Body of pancreas (tissue), 4 donors: ENCODE results near the gene CENPC.

Experiments
- CTCF ChIP-seq, 7 experiments: fragments of 450-650 bp in 4 of 7; fragments of 200-600 bp in 3 of 7; sonication (generic) in 3 of 7; IDR thresholded peaks; one replicate each; pipeline ENCODE4 v1.5.1; 2016 to 2019; ENCODE audit warnings: antibody characterized with exemption in 7 of 7
- POLR2A ChIP-seq, 3 donors: fragments of 450-650 bp; IDR thresholded peaks; one replicate each; pipeline ENCODE4 v1.6.1; 2016; ENCODE audit warnings: antibody characterized with exemption in 3 of 3, mild to moderate bottlenecking in 2 of 3

DNA sequence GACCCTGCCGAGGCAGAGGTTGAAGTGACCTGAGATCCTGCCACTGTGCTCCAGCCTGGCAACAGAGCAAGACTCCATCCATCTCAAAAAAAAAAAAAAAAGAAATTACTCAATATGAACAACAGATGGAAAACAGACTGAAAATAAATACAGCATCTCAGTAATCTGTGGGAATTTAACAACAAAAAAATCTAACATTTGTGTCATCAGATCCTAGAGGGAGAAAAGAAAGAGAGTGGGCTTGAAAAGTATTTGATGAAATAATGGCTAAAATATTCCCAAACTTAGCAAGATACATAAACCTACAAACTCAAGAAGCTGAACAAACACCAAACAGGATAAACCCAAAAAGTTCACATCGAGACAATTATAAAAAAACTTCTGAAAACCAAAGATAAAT lies 84.7 kb downstream of the CENPC start:
- TF ChIP-seq CTCF (IDR thresholded peaks at IDR 0.05) (no peak), POLR2A (IDR thresholded peaks at IDR 0.05) (no peak)
